PC-9 (cell line): Measurements from ENCODE around the gene BABAM1.

Experiments used
- CTCF ChIP-seq: fragments of 200-600 bp; sonication (generic); conservative IDR thresholded peaks from 2 replicates; pipeline ENCODE4 v1.6.1; 2017; ENCODE audit warnings: mixed run types, antibody characterized with exemption, mild to moderate bottlenecking, moderate library complexity
- EZH2 ChIP-seq: fragments of 200-600 bp; sonication (generic); IDR thresholded peaks from 2 replicates; pipeline ENCODE4 v1.8.0; 2017; ENCODE audit warnings: antibody characterized with exemption, low read depth

GRCh38 chr19:17312189-17313113 lies 45.2 kb downstream of the BABAM1 start:
- TF ChIP-seq CTCF (no peak), EZH2 (no peak)
